Smooth muscle cell (in vitro differentiated cells): ENCODE data around the gene A2ML1. TPM values are rescaled to one million over a fixed set of nuclear protein-coding genes. Genes with fewer than 3 reads are reported as not detected.

Experiments used
- DNase-seq: peaks from one replicate; lab custom pipeline; 2025; ENCODE audit not compliant: unreplicated experiment; lab: John Stamatoyannopoulos, UW
- H2AFZ ChIP-seq: fragments of 200-600 bp; sonication (generic); 2 replicates; pipeline ENCODE4 v1.6.0; 2016; ENCODE audit warnings: antibody characterized with exemption, low read depth, mild to moderate bottlenecking
- H3F3A ChIP-seq: fragments of 200-600 bp; sonication (generic); 2 replicates; pipeline ENCODE4 v1.6.0; 2017; ENCODE audit warnings: antibody characterized with exemption, low read depth
- H3K27ac ChIP-seq: fragments of 200-600 bp; sonication (generic); 2 replicates; pipeline ENCODE4 v1.5.1; 2016; ENCODE audit warnings: low read depth, mild to moderate bottlenecking
- H3K27me3 ChIP-seq: fragments of 200-600 bp; sonication (generic); 2 replicates; pipeline ENCODE4 v1.6.1; 2016; ENCODE audit warnings: low read depth, mild to moderate bottlenecking
- H3K36me3 ChIP-seq: fragments of 200-600 bp; sonication (generic); 2 replicates; pipeline ENCODE4 v1.5.1; 2016; ENCODE audit warnings: low read depth
- H3K4me1 ChIP-seq: fragments of 200-600 bp; sonication (generic); 2 replicates; pipeline ENCODE4 v1.5.1; 2016; ENCODE audit warnings: low read depth
- H3K4me2 ChIP-seq: fragments of 200-600 bp; sonication (generic); 2 replicates; pipeline ENCODE4 v1.6.0; 2016; ENCODE audit warnings: mild to moderate bottlenecking
- H3K4me3 ChIP-seq: fragments of 200-600 bp; sonication (generic); 2 replicates; pipeline ENCODE4 v1.5.1; 2016; ENCODE audit warnings: mild to moderate bottlenecking
- H3K79me2 ChIP-seq: fragments of 200-600 bp; sonication (generic); 2 replicates; pipeline ENCODE4 v1.6.0; 2016; ENCODE audit warnings: low read depth, mild to moderate bottlenecking
- H3K9ac ChIP-seq: fragments of 200-600 bp; sonication (generic); 2 replicates; pipeline ENCODE4 v1.6.0; 2016; ENCODE audit warnings: low read depth
- H3K9me3 ChIP-seq: fragments of 200-600 bp; sonication (generic); replicated peaks from 2 replicates; pipeline ENCODE4 v1.5.1; 2016; ENCODE audit warnings: low read depth
- H4K20me1 ChIP-seq: fragments of 200-600 bp; sonication (generic); 2 replicates; pipeline ENCODE4 v1.6.0; 2016; ENCODE audit warnings: low read depth
- CTCF ChIP-seq: fragments of 200-600 bp; sonication (generic); IDR thresholded peaks from 2 replicates; pipeline ENCODE4 v1.5.1; 2017; ENCODE audit warnings: borderline replicate concordance, mild to moderate bottlenecking, antibody characterized with exemption; ENCODE audit not compliant: insufficient read depth, poor library complexity, severe bottlenecking
- WGBS: methylation state at CpG from one replicate; pipeline ENCODE4 v1.1.7; 2016; ENCODE audit warnings: low lambda C conversion rate; 5-methylcytosine and 5-hydroxymethylcytosine counted together
- polyA plus RNA-seq: library from polyadenylated mRNA; unstranded; fragments of >200 nt; fragmentation: Nextera tagmentation; extraction: Ambion mirVana; gene quantifications from 2 replicates; pipeline ENCODE4 v1.2.1, GENCODE V29; 2016
- total RNA-seq: library from RNA; depleted of rRNA; stranded (reverse); fragments of >200 nt; gene quantifications from 2 replicates; pipeline ENCODE4 v1.2.3, GENCODE V29; 2014

Gene A2ML1
- total and polyA plus RNA-seq, 2 experiments from 2014 or later = 2.4 to 10.0 TPM

DNA sequence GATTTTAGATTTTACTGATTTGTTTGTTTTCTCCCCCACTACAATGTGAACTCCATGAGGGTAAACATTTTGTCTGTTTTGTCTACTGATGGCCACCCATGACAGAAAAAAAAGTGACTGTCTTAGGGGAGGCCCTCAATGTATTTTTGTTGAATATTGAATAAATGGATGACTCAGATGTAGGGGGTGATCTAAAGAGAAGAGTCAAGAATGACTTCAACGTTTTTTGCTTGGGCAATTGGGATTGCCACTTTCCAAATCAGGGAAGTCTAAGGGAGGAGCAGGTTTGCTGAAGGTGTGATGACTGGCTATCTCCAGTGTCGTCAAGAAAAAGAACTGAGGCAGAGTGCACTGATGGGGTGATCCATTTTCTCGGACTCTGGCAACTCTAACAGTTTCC lies 81.2 kb downstream of the A2ML1 start:
- Histone ChIP-seq H3K27me3 (no peaks in the 10 kb centered on the region), H3K9ac (no peak overlapping the region), H3K4me1 (no peaks in the 10 kb centered on the region), H3F3A (no peaks in the 10 kb centered on the region), H3K4me3 (no peak overlapping the region), H2AFZ (no peak overlapping the region), H3K9me3 (no peaks in the 10 kb centered on the region), H4K20me1 (no peaks in the 10 kb centered on the region), H3K27ac (no peak overlapping the region), H3K79me2 (no peaks in the 10 kb centered on the region), H3K36me3 (no peaks in the 10 kb centered on the region), H3K4me2 (no peak overlapping the region)
- TF ChIP-seq CTCF = no peak
- 90% methylated on average over 3 of the region's 3 CpGs for WGBS
- no peak for DNase-seq

GRCh38 chr12:8904665-8905064 lies 82.2 kb downstream of the A2ML1 start:
- DNase-seq = no peak
- no peaks in the 10 kb centered on the region for H3K9me3 ChIP-seq
- H3K36me3 ChIP-seq = no peaks in the 10 kb centered on the region
- no peaks in the 10 kb centered on the region for H3F3A ChIP-seq
- no peaks in the 10 kb centered on the region for H4K20me1 ChIP-seq
- H3K4me1 ChIP-seq = no peaks in the 10 kb centered on the region
- H3K9ac ChIP-seq = no peak overlapping the region
- no peaks in the 10 kb centered on the region for H3K27me3 ChIP-seq
- no peak overlapping the region for H3K4me2 ChIP-seq
- no peak overlapping the region for H3K4me3 ChIP-seq
- TF ChIP-seq CTCF = no peak
- H3K27ac ChIP-seq = no peak overlapping the region
- no peaks in the 10 kb centered on the region for H3K79me2 ChIP-seq
- H2AFZ ChIP-seq = no peak overlapping the region

GRCh38 chr12:8905546-8905945 lies 83.1 kb downstream of the A2ML1 start:
- H3K4me2 ChIP-seq = no peak overlapping the region
- no peak overlapping the region for H2AFZ ChIP-seq
- H3K27me3 ChIP-seq = no peaks in the 10 kb centered on the region
- TF ChIP-seq CTCF = no peak
- H3K9me3 ChIP-seq = no peaks in the 10 kb centered on the region
- no peak for DNase-seq
- no peaks in the 10 kb centered on the region for H3K36me3 ChIP-seq
- WGBS = 47% methylated on average over 10 of the region's 10 CpGs
- H3K27ac ChIP-seq = no peak overlapping the region
- no peak overlapping the region for H3K9ac ChIP-seq
- no peaks in the 10 kb centered on the region for H3F3A ChIP-seq
- no peak overlapping the region for H3K4me3 ChIP-seq
- no peaks in the 10 kb centered on the region for H3K4me1 ChIP-seq
- no peaks in the 10 kb centered on the region for H4K20me1 ChIP-seq
- no peaks in the 10 kb centered on the region for H3K79me2 ChIP-seq

- H3K36me3 ChIP-seq = no peaks in the 10 kb centered on the region
- no peak for DNase-seq
- no peaks in the 10 kb centered on the region for H3K9me3 ChIP-seq
- no peak overlapping the region for H3K4me2 ChIP-seq
- no peak overlapping the region for H3K9ac ChIP-seq
- 69% methylated on average over 16 of the region's 16 CpGs for WGBS
- no peaks in the 10 kb centered on the region for H3K27me3 ChIP-seq
- no peaks in the 10 kb centered on the region for H3F3A ChIP-seq
- TF ChIP-seq CTCF = no peak
- peaks cover under 1% of the 10 kb centered on the region for H3K4me1 ChIP-seq
- H3K27ac ChIP-seq = no peak overlapping the region
- H3K79me2 ChIP-seq = no peaks in the 10 kb centered on the region
- H3K4me3 ChIP-seq = no peak overlapping the region
- no peak overlapping the region for H2AFZ ChIP-seq
- no peaks in the 10 kb centered on the region for H4K20me1 ChIP-seq
These were observed 84.1 kb downstream of the A2ML1 start for GRCh38 chr12:8906266-8907180.
